PC-9 (cell line): Measurements from ENCODE around the gene HAGH. TPM values are rescaled to one million over a fixed set of nuclear protein-coding genes. Genes with fewer than 3 reads are reported as not detected.

Experiments used
- BruUV-seq: library from RNA; stranded (reverse); fragments of 400-500 nt; replicated peaks from 2 replicates; lab custom pipeline; 2021; lab: Mats Ljungman, UMichigan
- CTCF ChIA-PET: fragments of 300-600 bp; sonication (Branson Sonifier 250); formaldehyde crosslinking; loops from one replicate; lab custom pipeline; 2022; ENCODE audit warnings: antibody characterized with exemption; lab: Charles Lee
- POLR2A ChIA-PET: fragments of 300-600 bp; sonication (Branson Sonifier 250); formaldehyde crosslinking; loops from one replicate; lab custom pipeline; 2022; ENCODE audit warnings: antibody characterized with exemption; ENCODE audit not compliant: unreplicated experiment; lab: Charles Lee
- DNase-seq, 2 experiments: peaks; one replicate each; pipeline versions ENCODE4 v3.0.0 to v3.0.0-alpha.2; 2015 to 2022; ENCODE audit warnings: mixed read lengths in 1 of 2
- H2AFZ ChIP-seq: fragments of 200-600 bp; sonication (generic); 2 replicates; pipeline ENCODE4 v1.8.1; 2017; ENCODE audit warnings: antibody characterized with exemption
- H3F3A ChIP-seq: fragments of 200-600 bp; sonication (generic); 2 replicates; pipeline ENCODE4 v1.8.1; 2017; ENCODE audit warnings: antibody characterized with exemption, mild to moderate bottlenecking, low read depth; ENCODE audit not compliant: insufficient read depth
- H3K27ac ChIP-seq: fragments of 200-600 bp; sonication (generic); 2 replicates; pipeline ENCODE4 v1.6.1; 2016; ENCODE audit warnings: mixed run types
- H3K27me3 ChIP-seq: fragments of 200-600 bp; sonication (generic); 2 replicates; pipeline ENCODE4 v1.6.1; 2016; ENCODE audit warnings: low read depth, mixed run types; ENCODE audit not compliant: insufficient read depth
- H3K36me3 ChIP-seq: fragments of 200-600 bp; sonication (generic); 2 replicates; pipeline ENCODE4 v1.6.1; 2016; ENCODE audit warnings: low read depth, mixed run types
- H3K4me1 ChIP-seq: fragments of 200-600 bp; sonication (generic); replicated peaks from 2 replicates; pipeline ENCODE4 v1.6.1; 2016; ENCODE audit warnings: mixed run types; ENCODE audit not compliant: insufficient read depth
- H3K4me2 ChIP-seq: fragments of 200-600 bp; sonication (generic); 2 replicates; pipeline ENCODE4 v1.6.1; 2017; ENCODE audit warnings: mixed run types
- H3K4me3 ChIP-seq: fragments of 200-600 bp; sonication (generic); 2 replicates; pipeline ENCODE4 v1.6.1; 2016; ENCODE audit warnings: mixed run types
- H3K79me2 ChIP-seq: fragments of 200-600 bp; sonication (generic); 2 replicates; pipeline ENCODE4 v1.6.1; 2017; ENCODE audit warnings: low read depth, mixed run types
- H3K9me2 ChIP-seq: fragments of 200-600 bp; sonication (generic); 2 replicates; pipeline ENCODE4 v1.8.1; 2017; ENCODE audit warnings: mild to moderate bottlenecking; ENCODE audit not compliant: insufficient read depth
- H3K9me3 ChIP-seq: fragments of 200-600 bp; sonication (generic); 2 replicates; pipeline ENCODE4 v1.8.1; 2016; ENCODE audit warnings: low read depth; ENCODE audit not compliant: insufficient read depth
- H4K20me1 ChIP-seq: fragments of 200-600 bp; sonication (generic); 2 replicates; pipeline ENCODE4 v1.8.1; 2017; ENCODE audit not compliant: insufficient read depth
- EZH2 ChIP-seq: fragments of 200-600 bp; sonication (generic); IDR thresholded peaks from 2 replicates; pipeline ENCODE4 v1.8.0; 2017; ENCODE audit warnings: antibody characterized with exemption, low read depth
- intact Hi-C: fragments of 100-400 bp; cut with micrococcal nuclease; formaldehyde crosslinking; loops from one replicate; pipeline ENCODE4 v1.10.0; 2022; ENCODE audit not compliant: unreplicated experiment
- total RNA-seq: library from RNA; stranded (reverse); gene quantifications from 2 replicates; pipeline ENCODE4 v1.2.3, GENCODE V29; 2021
- TF ChIP-seq, protein P1 (sequence below): fragments of 200-600 bp; sonication (generic); conservative IDR thresholded peaks from 2 replicates; pipeline ENCODE4 v1.6.1; 2017; ENCODE audit warnings: mixed run types, antibody characterized with exemption, mild to moderate bottlenecking, moderate library complexity

HAGH gene
- total RNA-seq, 1 experiment from 2014 or later = 51.8 TPM

DNA sequence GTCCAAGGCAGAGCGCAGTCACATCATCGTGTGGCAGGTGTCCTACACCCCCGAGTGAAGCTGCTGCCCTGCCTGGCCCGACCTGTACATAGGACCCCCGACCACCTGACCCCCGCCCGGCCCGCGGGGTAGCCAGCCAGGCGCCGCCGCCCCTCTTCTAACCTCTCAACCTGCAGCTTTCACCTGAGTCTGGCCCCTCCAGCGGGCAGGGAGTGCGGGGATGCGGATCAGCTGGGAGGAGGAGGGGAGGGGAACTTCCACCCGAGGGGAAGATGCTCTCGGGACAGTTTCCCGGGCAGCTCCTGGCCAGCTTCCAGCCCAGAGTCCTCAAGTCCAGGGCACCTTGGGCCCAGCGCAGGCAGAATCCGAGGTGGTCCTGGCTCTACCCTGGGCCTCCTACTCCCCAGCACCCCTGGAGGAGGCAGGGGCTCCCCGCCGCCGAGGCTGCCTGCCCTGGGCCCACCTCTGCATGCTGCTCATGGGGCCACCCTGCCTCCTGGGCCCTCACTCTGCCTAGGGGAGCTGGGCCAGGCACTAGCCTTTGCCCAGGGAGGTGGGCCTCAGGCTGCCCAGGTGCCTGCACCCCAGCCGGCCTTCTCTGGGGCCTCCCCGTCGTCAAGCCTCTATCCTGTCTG lies 57.7 kb downstream of the HAGH start:
- H3K4me2 ChIP-seq = no peak overlapping the region
- peaks cover 20% of the 10 kb centered on the region for H3K79me2 ChIP-seq
- no peak for DNase-seq
- H3K36me3 ChIP-seq = 0 out of 2 replicates have a peak, but pooled peaks cover 5% of the 10 kb centered on the region
- ChIA-PET CTCF (no interaction called here), POLR2A (interaction anchor here (0.7 kb wide), 1 partner anchor 14 kb away, joined by 4 read pairs; the partner anchor contains the start of genes NUBP2 and SPSB3)
- H3K27me3 ChIP-seq = no peaks in the 10 kb centered on the region
- peaks cover 9% of the 10 kb centered on the region for H3K4me1 ChIP-seq
- BruUV-seq = no TSS peak
- no peak overlapping the region for H3K27ac ChIP-seq
- intact Hi-C loops = no loop called here
- no peak overlapping the region for H3K4me3 ChIP-seq
- H3F3A ChIP-seq = peaks cover 24% of the 10 kb centered on the region; the same call in 1 of the 2 replicates
- H3K9me2 ChIP-seq = no peaks in the 10 kb centered on the region
- H2AFZ ChIP-seq = no peak overlapping the region
- peaks cover 3% of the 10 kb centered on the region; the same call in 1 of the 2 replicates for H4K20me1 ChIP-seq
- no peak for TF ChIP-seq EZH2
- TF ChIP-seq, protein P1, sequence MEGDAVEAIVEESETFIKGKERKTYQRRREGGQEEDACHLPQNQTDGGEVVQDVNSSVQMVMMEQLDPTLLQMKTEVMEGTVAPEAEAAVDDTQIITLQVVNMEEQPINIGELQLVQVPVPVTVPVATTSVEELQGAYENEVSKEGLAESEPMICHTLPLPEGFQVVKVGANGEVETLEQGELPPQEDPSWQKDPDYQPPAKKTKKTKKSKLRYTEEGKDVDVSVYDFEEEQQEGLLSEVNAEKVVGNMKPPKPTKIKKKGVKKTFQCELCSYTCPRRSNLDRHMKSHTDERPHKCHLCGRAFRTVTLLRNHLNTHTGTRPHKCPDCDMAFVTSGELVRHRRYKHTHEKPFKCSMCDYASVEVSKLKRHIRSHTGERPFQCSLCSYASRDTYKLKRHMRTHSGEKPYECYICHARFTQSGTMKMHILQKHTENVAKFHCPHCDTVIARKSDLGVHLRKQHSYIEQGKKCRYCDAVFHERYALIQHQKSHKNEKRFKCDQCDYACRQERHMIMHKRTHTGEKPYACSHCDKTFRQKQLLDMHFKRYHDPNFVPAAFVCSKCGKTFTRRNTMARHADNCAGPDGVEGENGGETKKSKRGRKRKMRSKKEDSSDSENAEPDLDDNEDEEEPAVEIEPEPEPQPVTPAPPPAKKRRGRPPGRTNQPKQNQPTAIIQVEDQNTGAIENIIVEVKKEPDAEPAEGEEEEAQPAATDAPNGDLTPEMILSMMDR = no peak
- H3K9me3 ChIP-seq = no peaks in the 10 kb centered on the region

- Histone ChIP-seq H4K20me1 (no peaks in the 10 kb centered on the region), H3K27ac (no peak overlapping the region), H3K4me3 (no peak overlapping the region), H3K79me2 (peaks cover 16% of the 10 kb centered on the region), H3K9me3 (no peaks in the 10 kb centered on the region), H2AFZ (no peak overlapping the region), H3K36me3 (0 out of 2 replicates have a peak, but pooled peaks cover 5% of the 10 kb centered on the region), H3K27me3 (no peaks in the 10 kb centered on the region), H3K4me2 (no peak overlapping the region), H3F3A (peaks cover 20% of the 10 kb centered on the region; the same call in 1 of the 2 replicates), H3K4me1 (peaks cover 9% of the 10 kb centered on the region), H3K9me2 (no peaks in the 10 kb centered on the region)
- CTCF ChIA-PET = no interaction called here
- no TSS peak for BruUV-seq
- intact Hi-C loops = no loop called here
- DNase-seq = no peak
- POLR2A ChIA-PET = no interaction called here
- TF ChIP-seq, protein P1 = no peak
- TF ChIP-seq EZH2 = no peak
These were observed 58.4 kb downstream of the HAGH start for GRCh38 chr16:1768061-1768766.

GRCh38 chr16:1767116-1767994 lies 59.3 kb downstream of the HAGH start:
- H3K9me3 ChIP-seq = no peaks in the 10 kb centered on the region
- no peak overlapping the region for H2AFZ ChIP-seq
- no peak for DNase-seq
- ChIA-PET CTCF (interaction anchor here (0.6 kb wide), 1 partner anchor 20 kb away, joined by 4 read pairs; no protein-coding TSS in a partner anchor), POLR2A (no interaction called here)
- H3K4me2 ChIP-seq = no peak overlapping the region
- no peak for TF ChIP-seq EZH2
- TF ChIP-seq, protein P1 = no peak
- no peaks in the 10 kb centered on the region for H3K27me3 ChIP-seq
- H3K9me2 ChIP-seq = no peaks in the 10 kb centered on the region
- H4K20me1 ChIP-seq = no peaks in the 10 kb centered on the region
- 0 out of 2 replicates have a peak, but pooled peaks cover 5% of the 10 kb centered on the region for H3K36me3 ChIP-seq
- H3K4me1 ChIP-seq = peaks cover 9% of the 10 kb centered on the region
- no TSS peak for BruUV-seq
- H3F3A ChIP-seq = peaks cover 18% of the 10 kb centered on the region; the same call in 1 of the 2 replicates
- intact Hi-C loops = no loop called here
- H3K27ac ChIP-seq = no peak overlapping the region
- H3K79me2 ChIP-seq = peaks cover 11% of the 10 kb centered on the region
- no peak overlapping the region for H3K4me3 ChIP-seq
